ENCODE results near the gene RETSAT. TPM values are rescaled to one million over a fixed set of nuclear protein-coding genes. Genes with fewer than 3 reads are reported as not detected.

RETSAT gene
- total and polyA plus RNA-seq, 2 of the 13 experiments (the other 11 are each of a cell fraction or from before 2014, with no cell fraction given): 46.7 to 61.0 TPM

- H3K9ac ChIP-seq (ENCODE audit: insufficient read depth, low read depth, low read length): peak overlapping the region; percentile 96
- peak overlapping the region; percentile 98 for H3K4me2 ChIP-seq (ENCODE audit: low read depth, low read length)
- 2% methylated on average over 10 of the region's 10 CpGs for WGBS (ENCODE audit: low lambda C conversion rate)
- H3K4me3 ChIP-seq (replicated peaks in 1 of 3; ENCODE audit: insufficient read depth in 1 of 3, low read depth in 2 of 3, low read length in 3 of 3): peak overlapping the region; percentile 80 to 90 (median 89)
- peaks cover 18 to 45% of the 10 kb centered on the region in 2 experiments for H3K36me3 ChIP-seq (replicated peaks in 1 of 2; ENCODE audit: control insufficient read depth in 1 of 2, insufficient read depth in 2 of 2, low read length in 2 of 2)
- H3K27me3 ChIP-seq (ENCODE audit: control insufficient read depth in 1 of 2, insufficient read depth in 2 of 2, low read length in 2 of 2): no peaks in the 10 kb centered on the region; a peak in 1 of 5 replicates
- ChIA-PET CTCF (ENCODE audit: low intra/inter-chr PET ratio, low total read pairs) (no interaction called here), POLR2A (interaction anchor here (0.7 to 6.2 kb wide), 21 partner anchors 9 to 378 kb away, joined by 3 to 142 read pairs (median 4); partner anchors contain the start of genes C2orf68, ELMOD3, GGCX and MAT2A)
- ATAC-seq (peak; percentile 82), FAIRE-seq (peak; percentile 96), DNase-seq (ENCODE audit: low spot score) (peak; percentile 99)
- H2AFZ ChIP-seq (ENCODE audit: low read length): no peak overlapping the region
- peak overlapping the region; percentile 95 for H3K27ac ChIP-seq (ENCODE audit: extremely low read length, insufficient read depth, low read length)
- in situ Hi-C loops (cut with HindIII; ENCODE audit: extremely low pct_ligation_motif_present, low pct_unique_long_range_greater_than_20kb) (no loop called here), intact Hi-C loops (cut with micrococcal nuclease; ENCODE audit: unreplicated experiment) (loop anchor here (1.0 to 5.0 kb wide), 5 partner anchors 16 to 227 kb away; partner anchors contain the start of genes ELMOD3 and RETSAT)
- peaks cover 64% of the 10 kb centered on the region for H3K4me1 ChIP-seq (ENCODE audit: insufficient read depth, low read length)
- no peaks in the 10 kb centered on the region for H3K9me3 ChIP-seq (ENCODE audit: low read length)
- peaks cover 23% of the 10 kb centered on the region for H4K20me1 ChIP-seq (ENCODE audit: insufficient read depth, low read length)
- peaks cover 85% of the 10 kb centered on the region for H3K79me2 ChIP-seq (ENCODE audit: insufficient read depth, low read length)
- no TSS peak for BruUV-seq (replicated peaks)
- TF ChIP-seq KDM3A (CRISPR knock-in tag; IDR thresholded peaks at IDR 0.05; ENCODE audit: low read depth) (peak; percentile 29; the same call in 1 of the 2 replicates), ATAD3A (CRISPR knock-in tag; IDR thresholded peaks at IDR 0.05) (no peak), HNF4G (IDR thresholded peaks at IDR 0.05; ENCODE audit: borderline replicate concordance, low read depth, low read length) (peak; percentile 79), HNF4G (CRISPR knock-in tag; IDR thresholded peaks at IDR 0.05; ENCODE audit: borderline replicate concordance, low read depth) (peak; percentile 88; the same call in 1 of the 2 replicates), HNF1A (IDR thresholded peaks at IDR 0.05; ENCODE audit: low read depth) (peak; percentile 96), HNF1A (CRISPR knock-in tag; IDR thresholded peaks at IDR 0.05; ENCODE audit: borderline replicate concordance) (peak; percentile 95), SP140L (CRISPR knock-in tag; IDR thresholded peaks at IDR 0.05; ENCODE audit: borderline replicate concordance) (no peak; the same call in 1 of the 2 replicates), SRF (IDR thresholded peaks at IDR 0.05; ENCODE audit: low read depth, low read length) (peak; percentile 39; the same call in 1 of the 2 replicates), RBM39 (IDR thresholded peaks at IDR 0.05; ENCODE audit: low read depth, low read length, poor library complexity, severe bottlenecking) (no peak), RXRA (CRISPR knock-in tag; IDR thresholded peaks at IDR 0.05) (peak; percentile 83; the same call in 1 of the 2 replicates), SIX1 (CRISPR knock-in tag; IDR thresholded peaks at IDR 0.05; ENCODE audit: borderline replicate concordance) (peak; percentile 32; the same call in 1 of the 2 replicates), RFX3 (CRISPR knock-in tag; IDR thresholded peaks at IDR 0.05) (no peak), SSRP1 (CRISPR knock-in tag; IDR thresholded peaks at IDR 0.05) (0 out of 2 replicates have a peak, but pooled peaks have one; percentile 42), SETDB1 (CRISPR knock-in tag; IDR thresholded peaks at IDR 0.05; ENCODE audit: borderline replicate concordance) (no peak), ZNF331 (CRISPR knock-in tag; IDR thresholded peaks at IDR 0.05) (no peak; the same call in 1 of the 2 replicates), MXI1 (IDR thresholded peaks at IDR 0.05; ENCODE audit: borderline replicate concordance, low read depth, low read length) (0 out of 3 replicates have a peak, but pooled peaks have one; percentile 42), SNAPC2 (CRISPR knock-in tag; IDR thresholded peaks at IDR 0.05) (peak; percentile 90; the same call in 1 of the 2 replicates), PITX1 (CRISPR knock-in tag; IDR thresholded peaks at IDR 0.05) (peak; percentile 79), ZNF746 (CRISPR knock-in tag; IDR thresholded peaks at IDR 0.05) (no peak), DNMT1 (CRISPR knock-in tag; IDR thresholded peaks at IDR 0.05) (no peak), CAMTA2 (CRISPR knock-in tag; IDR thresholded peaks at IDR 0.05; ENCODE audit: borderline replicate concordance) (no peak), ZNF629 (CRISPR knock-in tag; conservative IDR thresholded peaks at IDR 0.05) (no peak)
These were observed 29.5 kb downstream of the RETSAT start for GRCh38 chr2:85324639-85325465.

Data from HepG2 (cell line).